ENCODE measurements around the gene ETV7.

The ETV7 gene

DNA sequence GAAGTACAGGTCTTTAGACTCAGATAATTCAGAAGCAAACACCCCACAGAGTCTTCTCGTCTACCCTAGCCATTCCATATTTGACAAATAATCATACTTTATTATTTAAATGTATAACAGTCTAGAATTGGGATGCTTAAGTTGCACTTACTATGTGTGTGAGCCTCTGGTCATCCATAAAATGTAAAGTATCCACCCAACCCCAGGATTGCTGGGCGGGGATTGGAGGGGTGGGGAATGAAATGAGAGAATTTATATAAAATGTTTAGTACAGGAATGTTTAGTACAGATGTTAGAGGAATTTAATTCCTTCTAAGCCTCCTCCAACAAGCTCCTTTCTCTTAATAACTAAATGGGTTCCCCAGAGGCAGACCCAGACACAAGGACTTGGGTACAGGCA is 67.6 kb downstream of the ETV7 start:
- Histone ChIP-seq H2BK120ac (ENCODE audit: low read depth, low read length) (no peak overlapping the region), H3K4me3 (ENCODE audit: low read length) (no peak overlapping the region), H3K79me2 (ENCODE audit: control insufficient read depth, insufficient read depth, low read length) (no peaks in the 10 kb centered on the region), H4K8ac (ENCODE audit: low read depth, low read length) (no peak overlapping the region), H3K27ac (ENCODE audit: low read depth, low read length) (no peak overlapping the region), H2AK5ac (ENCODE audit: low read length) (no peak overlapping the region), H3K4me1 (ENCODE audit: control insufficient read depth, low read depth, low read length) (peaks cover 2% of the 10 kb centered on the region), H3K27me3 (ENCODE audit: insufficient read depth, low read length, poor library complexity) (no peaks in the 10 kb centered on the region), H3K18ac (ENCODE audit: low read length) (no peak overlapping the region), H4K5ac (ENCODE audit: low read length) (no peak overlapping the region), H3K9ac (ENCODE audit: low read length) (no peak overlapping the region), H2BK5ac (ENCODE audit: low read length) (no peak overlapping the region), H3K36me3 (ENCODE audit: control insufficient read depth, insufficient read depth, low read length) (no peaks in the 10 kb centered on the region), H2BK15ac (replicated peaks; ENCODE audit: low read depth) (no peak overlapping the region), H3K79me1 (ENCODE audit: low read length) (no peaks in the 10 kb centered on the region), H3K4ac (ENCODE audit: low read depth, low read length) (no peak overlapping the region), H3K4me2 (ENCODE audit: low read length) (no peak overlapping the region), H3K23ac (ENCODE audit: low read length) (no peak overlapping the region), H3K56ac (ENCODE audit: low read length) (no peak overlapping the region)
- no peak for DNase-seq
- no CpG with 5 or more reads among the region's 2 CpGs for WGBS (ENCODE audit: extremely low coverage, insufficient coverage, low lambda C conversion rate)

DNA sequence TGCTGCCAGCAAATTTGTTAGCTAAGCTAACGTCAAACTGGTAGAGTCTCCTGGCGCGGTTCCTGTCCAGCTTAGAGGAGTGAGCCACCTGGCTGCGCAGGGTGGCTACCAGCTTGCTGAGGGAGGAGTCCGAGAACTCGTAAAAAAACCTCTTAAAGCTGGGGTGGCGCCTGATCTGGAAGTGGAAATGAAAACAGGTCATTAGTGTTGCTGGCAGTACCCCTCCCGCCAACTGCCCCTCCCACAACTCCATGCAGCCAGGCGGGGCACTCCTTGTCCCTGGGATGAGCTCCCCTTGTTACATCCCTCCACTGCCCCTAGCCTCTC is 68.1 kb downstream of the ETV7 start:
- Histone ChIP-seq H2AK5ac (ENCODE audit: low read length) (no peak overlapping the region), H3K4me3 (ENCODE audit: low read length) (no peak overlapping the region), H3K18ac (ENCODE audit: low read length) (no peak overlapping the region), H2BK5ac (ENCODE audit: low read length) (no peak overlapping the region), H3K79me2 (ENCODE audit: control insufficient read depth, insufficient read depth, low read length) (no peaks in the 10 kb centered on the region), H3K9ac (ENCODE audit: low read length) (no peak overlapping the region), H3K27me3 (ENCODE audit: insufficient read depth, low read length, poor library complexity) (no peaks in the 10 kb centered on the region), H2BK120ac (ENCODE audit: low read depth, low read length) (no peak overlapping the region), H3K79me1 (ENCODE audit: low read length) (no peaks in the 10 kb centered on the region), H3K56ac (ENCODE audit: low read length) (no peak overlapping the region), H3K23ac (ENCODE audit: low read length) (no peak overlapping the region), H3K4ac (ENCODE audit: low read depth, low read length) (no peak overlapping the region), H3K4me2 (ENCODE audit: low read length) (no peak overlapping the region), H3K36me3 (ENCODE audit: control insufficient read depth, insufficient read depth, low read length) (no peaks in the 10 kb centered on the region), H3K4me1 (ENCODE audit: control insufficient read depth, low read depth, low read length) (peaks cover 2% of the 10 kb centered on the region), H3K27ac (ENCODE audit: low read depth, low read length) (no peak overlapping the region), H4K8ac (ENCODE audit: low read depth, low read length) (no peak overlapping the region), H2BK15ac (replicated peaks; ENCODE audit: low read depth) (no peak overlapping the region), H4K5ac (ENCODE audit: low read length) (no peak overlapping the region)
- no peak for DNase-seq
- no CpG with 5 or more reads among the region's 9 CpGs for WGBS (ENCODE audit: extremely low coverage, insufficient coverage, low lambda C conversion rate)

DNA sequence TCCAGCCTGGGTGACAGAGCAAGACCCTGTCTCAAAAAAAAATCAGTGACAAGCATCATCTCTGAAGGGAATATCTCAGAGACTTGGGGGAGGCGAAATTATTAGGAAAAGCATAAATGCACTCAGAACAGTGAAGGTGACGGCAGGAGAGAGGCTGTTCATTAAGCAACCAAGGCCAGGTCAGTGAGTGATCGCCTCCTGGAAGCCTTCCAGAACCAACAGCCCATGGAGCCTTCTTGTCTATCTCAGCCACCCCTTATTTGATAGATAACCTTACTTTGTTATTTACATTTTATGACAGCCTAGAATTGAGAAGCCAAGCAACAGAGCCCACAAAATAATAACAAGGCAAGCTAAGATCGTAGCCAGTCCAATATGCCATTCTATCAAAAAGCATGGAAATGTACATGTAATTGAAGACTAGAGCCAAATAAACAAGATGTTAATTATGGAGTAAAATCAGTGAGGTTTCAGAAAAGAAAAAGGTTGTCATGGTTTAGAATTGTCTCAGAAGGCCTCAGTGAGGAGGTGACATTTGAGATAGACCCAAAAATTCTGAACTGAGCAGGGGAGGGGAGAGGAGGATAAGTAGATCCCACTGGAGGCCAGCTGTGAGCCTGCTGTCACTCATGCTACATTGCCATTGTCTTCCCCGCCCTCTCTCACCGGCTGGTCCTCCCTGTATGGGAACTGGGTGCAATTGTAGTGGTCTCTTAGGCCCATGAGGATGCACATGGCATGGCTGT is 68.6 kb downstream of the ETV7 start:
- Histone ChIP-seq H3K56ac (ENCODE audit: low read length) (no peak overlapping the region), H3K4me3 (ENCODE audit: low read length) (no peak overlapping the region), H3K23ac (ENCODE audit: low read length) (no peak overlapping the region), H3K79me1 (ENCODE audit: low read length) (no peaks in the 10 kb centered on the region), H2BK15ac (replicated peaks; ENCODE audit: low read depth) (no peak overlapping the region), H3K79me2 (ENCODE audit: control insufficient read depth, insufficient read depth, low read length) (no peaks in the 10 kb centered on the region), H4K8ac (ENCODE audit: low read depth, low read length) (no peak overlapping the region), H2BK120ac (ENCODE audit: low read depth, low read length) (no peak overlapping the region), H3K27ac (ENCODE audit: low read depth, low read length) (no peak overlapping the region), H4K5ac (ENCODE audit: low read length) (no peak overlapping the region), H3K9ac (ENCODE audit: low read length) (no peak overlapping the region), H2AK5ac (ENCODE audit: low read length) (no peak overlapping the region), H3K4me2 (ENCODE audit: low read length) (no peak overlapping the region), H3K4me1 (ENCODE audit: control insufficient read depth, low read depth, low read length) (peaks cover 2% of the 10 kb centered on the region), H3K18ac (ENCODE audit: low read length) (no peak overlapping the region), H2BK5ac (ENCODE audit: low read length) (no peak overlapping the region), H3K27me3 (ENCODE audit: insufficient read depth, low read length, poor library complexity) (no peaks in the 10 kb centered on the region), H3K4ac (ENCODE audit: low read depth, low read length) (no peak overlapping the region), H3K36me3 (ENCODE audit: control insufficient read depth, insufficient read depth, low read length) (no peaks in the 10 kb centered on the region)
- no CpG with 5 or more reads among the region's 6 CpGs for WGBS (ENCODE audit: extremely low coverage, insufficient coverage, low lambda C conversion rate)
- no peak for DNase-seq

GRCh38 chr6:36317623-36318022 is 69.8 kb downstream of the ETV7 start:
- Histone ChIP-seq H3K4ac (ENCODE audit: low read depth, low read length) (no peak overlapping the region), H3K4me3 (ENCODE audit: low read length) (no peak overlapping the region), H3K27me3 (ENCODE audit: insufficient read depth, low read length, poor library complexity) (no peaks in the 10 kb centered on the region), H2AK5ac (ENCODE audit: low read length) (no peak overlapping the region), H4K8ac (ENCODE audit: low read depth, low read length) (no peak overlapping the region), H2BK120ac (ENCODE audit: low read depth, low read length) (no peak overlapping the region), H3K56ac (ENCODE audit: low read length) (no peak overlapping the region), H3K27ac (ENCODE audit: low read depth, low read length) (no peak overlapping the region), H3K18ac (ENCODE audit: low read length) (no peak overlapping the region), H2BK15ac (replicated peaks; ENCODE audit: low read depth) (no peak overlapping the region), H3K79me2 (ENCODE audit: control insufficient read depth, insufficient read depth, low read length) (no peaks in the 10 kb centered on the region), H3K4me2 (ENCODE audit: low read length) (no peak overlapping the region), H3K36me3 (ENCODE audit: control insufficient read depth, insufficient read depth, low read length) (no peaks in the 10 kb centered on the region), H2BK5ac (ENCODE audit: low read length) (no peak overlapping the region), H3K9ac (ENCODE audit: low read length) (no peak overlapping the region), H3K4me1 (ENCODE audit: control insufficient read depth, low read depth, low read length) (peaks cover 2% of the 10 kb centered on the region), H4K5ac (ENCODE audit: low read length) (no peak overlapping the region), H3K23ac (ENCODE audit: low read length) (no peak overlapping the region), H3K79me1 (ENCODE audit: low read length) (no peaks in the 10 kb centered on the region)
- WGBS (ENCODE audit: extremely low coverage, insufficient coverage, low lambda C conversion rate): no CpG with 5 or more reads among the region's 2 CpGs
- DNase-seq: no peak

Measured in mesendoderm (in vitro differentiated cells).